ENCODE measurements around the gene NPAS2.

DNA sequence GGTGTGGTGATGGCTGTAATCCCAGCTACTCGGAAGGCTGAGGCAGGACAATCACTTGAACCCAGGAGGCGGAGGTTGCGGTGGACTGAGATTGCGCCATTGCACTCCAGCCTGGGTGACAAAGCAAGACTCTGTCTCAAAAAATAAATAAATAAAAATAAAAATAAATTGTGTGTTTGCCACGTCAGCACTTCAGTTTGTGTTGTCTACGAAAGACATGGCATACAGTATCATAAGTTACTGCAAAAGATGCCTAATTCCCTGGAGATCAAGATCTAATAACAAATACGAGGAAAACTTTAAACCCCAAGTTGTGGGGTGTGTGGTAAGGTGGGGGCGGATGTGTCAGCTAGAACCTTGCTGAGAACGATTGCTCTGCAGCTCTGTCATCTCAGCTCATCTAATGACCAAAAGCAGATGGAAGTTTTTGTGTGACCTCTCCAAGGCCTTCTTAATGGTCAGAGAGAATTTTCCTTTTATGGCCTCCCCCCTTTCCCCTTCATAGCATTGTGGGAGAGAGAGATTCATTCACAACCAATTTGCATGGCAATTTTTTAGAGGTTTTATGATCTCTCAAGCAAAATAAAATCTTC is 11.3 kb downstream of the NPAS2 start:
- no peak for TF ChIP-seq CTCF (conservative IDR thresholded peaks at IDR 0.05)
- TF ChIP-seq ZFX (IDR thresholded peaks at IDR 0.05) = no peak

Data from C4-2B (cell line).